ENCODE measurements around the gene ZNF575. TPM values are rescaled to one million over a fixed set of nuclear protein-coding genes. Genes with fewer than 3 reads are reported as not detected.
"Not testable (repeated sequence)": the region's sequence is repeated elsewhere in the genome, so short reads cannot be mapped to it uniquely, and the experiment has no call there.

ZNF575 gene
- total and polyA plus RNA-seq, 10 of the 15 experiments (the other 5 are each of a cell fraction or from before 2014, with no cell fraction given) = 0.18 to 2.8 (median 0.75) TPM

GRCh38 chr19:43511324-43511723 is 21.7 kb upstream of the ZNF575 start (continued):
- no peak for TF ChIP-seq HDAC2 (IDR thresholded peaks at IDR 0.05)

- BruUV-seq (replicated peaks); in situ Hi-C loops (cut with MboI); H4K20me1 ChIP-seq (ENCODE audit: control insufficient read depth, insufficient read depth); intact Hi-C loops (cut with micrococcal nuclease; ENCODE audit: unreplicated experiment); H3K27ac ChIP-seq (ENCODE audit: control insufficient read depth, insufficient read depth); H3K9ac ChIP-seq (ENCODE audit: control insufficient read depth, insufficient read depth, low read length); ATAC-seq; H3K36me3 ChIP-seq (ENCODE audit: control insufficient read depth in 2 of 2, insufficient read depth in 2 of 2, low read length in 1 of 2); FAIRE-seq; H3K9me3 ChIP-seq (replicated peaks; ENCODE audit: control insufficient read depth, insufficient read depth, low read length); H3K79me2 ChIP-seq (ENCODE audit: control insufficient read depth, insufficient read depth, low read length); H3K4me3 ChIP-seq; POLR2A ChIA-PET; SMC1A ChIA-PET (ENCODE audit: uncharacterized antibody, unreplicated experiment); H3K4me2 ChIP-seq (ENCODE audit: control insufficient read depth, insufficient read depth); CTCF ChIA-PET; RAD21 ChIA-PET (ENCODE audit: unreplicated experiment); DNase-seq (ENCODE audit: low read depth, low spot score); H3K4me1 ChIP-seq (ENCODE audit: control insufficient read depth, insufficient read depth, low read length); H3K27me3 ChIP-seq (replicated peaks in 1 of 2; ENCODE audit: control insufficient read depth in 2 of 2, insufficient read depth in 2 of 2, low read length in 1 of 2); H2AFZ ChIP-seq (ENCODE audit: control insufficient read depth, low read depth, low read length): not testable (repeated sequence)
Measured at GRCh38 chr19:43512399-43512798, 20.6 kb upstream of the ZNF575 start.

- Histone ChIP-seq H3K4me2 (ENCODE audit: control insufficient read depth, insufficient read depth) (no peak overlapping the region), H3K27ac (ENCODE audit: control insufficient read depth, insufficient read depth) (no peak overlapping the region), H3K9ac (ENCODE audit: control insufficient read depth, insufficient read depth, low read length) (no peak overlapping the region), H3K4me1 (ENCODE audit: control insufficient read depth, insufficient read depth, low read length) (no peaks in the 10 kb centered on the region), H3K79me2 (ENCODE audit: control insufficient read depth, insufficient read depth, low read length) (no peaks in the 10 kb centered on the region), H3K27me3 (replicated peaks in 1 of 2; ENCODE audit: control insufficient read depth in 2 of 2, insufficient read depth in 2 of 2, low read length in 1 of 2) (no peaks in the 10 kb centered on the region), H2AFZ (ENCODE audit: control insufficient read depth, low read depth, low read length) (no peak overlapping the region), H3K9me3 (replicated peaks; ENCODE audit: control insufficient read depth, insufficient read depth, low read length) (no peaks in the 10 kb centered on the region; the same call in 2 of the 3 replicates), H4K20me1 (ENCODE audit: control insufficient read depth, insufficient read depth) (no peaks in the 10 kb centered on the region), H3K36me3 (ENCODE audit: control insufficient read depth in 2 of 2, insufficient read depth in 2 of 2, low read length in 1 of 2) (no peaks in the 10 kb centered on the region; a peak in 1 of 4 replicates), H3K4me3 (no peak overlapping the region)
- BruUV-seq (replicated peaks) = no TSS peak
- in situ Hi-C loops (cut with MboI) (no loop called here), intact Hi-C loops (cut with micrococcal nuclease; ENCODE audit: unreplicated experiment) (no loop called here)
- FAIRE-seq (no peak), DNase-seq (ENCODE audit: low read depth, low spot score) (no peak), ATAC-seq (no peak)
- ChIA-PET CTCF (interaction anchor here (0.6 to 9.3 kb wide), 14 partner anchors 8 to 1961 kb away, joined by 3 to 393 read pairs (median 8); partner anchors contain the start of gene PHLDB3), POLR2A (interaction anchor here (0.7 kb wide), 2 partner anchors 35 to 203 kb away, joined by 3 to 4 read pairs; no protein-coding TSS in a partner anchor), SMC1A (ENCODE audit: uncharacterized antibody, unreplicated experiment) (interaction anchor here (0.6 to 6.9 kb wide), 8 partner anchors 15 to 135 kb away, joined by 3 to 194 read pairs (median 5); partner anchors contain the start of gene ZNF575), RAD21 (ENCODE audit: unreplicated experiment) (interaction anchor here (0.7 to 4.8 kb wide), 3 partner anchors 13 to 162 kb away, joined by 5 to 186 read pairs (median 15); partner anchors contain the start of gene PHLDB3)
- 43% methylated on average over 4 of the region's 4 CpGs for WGBS (ENCODE audit: insufficient coverage, insufficient replicate concordance, low lambda C conversion rate, missing lambda C conversion rate)
- no peak for TF ChIP-seq BCL11A (IDR thresholded peaks at IDR 0.05; ENCODE audit: low read depth, low read length)
- TF ChIP-seq YBX1 (IDR thresholded peaks at IDR 0.05) = no peak
- no peak for TF ChIP-seq E2F4 (IDR thresholded peaks at IDR 0.05; ENCODE audit: low read depth, low read length)
- no peak for TF ChIP-seq RFX5 (IDR thresholded peaks at IDR 0.05; ENCODE audit: low read depth, low read length)
- no peak for TF ChIP-seq CBFB (IDR thresholded peaks at IDR 0.05; ENCODE audit: low read depth)
- TF ChIP-seq IRF4 (IDR thresholded peaks at IDR 0.05; ENCODE audit: low read depth, low read length) = no peak
- no peak for TF ChIP-seq YY1 (IDR thresholded peaks at IDR 0.05; ENCODE audit: low read depth, low read length)
- TF ChIP-seq NFYA (IDR thresholded peaks at IDR 0.05; ENCODE audit: borderline replicate concordance, low read depth, low read length) = no peak
- no peak for TF ChIP-seq CUX1 (IDR thresholded peaks at IDR 0.05; ENCODE audit: insufficient replicate concordance, low read depth, low read length)
Measured at GRCh38 chr19:43518051-43518450, 14.9 kb upstream of the ZNF575 start.

Data from GM12878 (cell line).